Colonic mucosa (tissue), 4 donors: ENCODE data around the gene MID2. TPM values are rescaled to one million over a fixed set of nuclear protein-coding genes. Genes with fewer than 3 reads are reported as not detected.
"Not testable (repeated sequence)": the region's sequence is repeated elsewhere in the genome, so short reads cannot be mapped to it uniquely, and the experiment has no call there.

Experiments used
- DNase-seq: peaks from one replicate; pipeline ENCODE4 v3.0.0-alpha.2; 2020
- H3K27ac ChIP-seq: fragments of 200-600 bp; one replicate; pipeline ENCODE4 v1.8.0; 2021
- H3K27me3 ChIP-seq: fragments of 200-600 bp; one replicate; pipeline ENCODE4 v1.8.0; 2021
- H3K36me3 ChIP-seq: fragments of 200-600 bp; one replicate; pipeline ENCODE4 v1.8.0; 2021
- H3K4me1 ChIP-seq: fragments of 200-600 bp; one replicate; pipeline ENCODE4 v1.8.0; 2021; ENCODE audit warnings: mild to moderate bottlenecking
- H3K4me3 ChIP-seq: fragments of 200-600 bp; one replicate; pipeline ENCODE4 v1.8.0; 2021
- H3K9ac ChIP-seq, 2 donors: one replicate each; pipeline ENCODE4 v1.7.0; 2013; ENCODE audit warnings: control low read depth in 2 of 2, low read depth in 2 of 2, low read length in 2 of 2
- H3K9me3 ChIP-seq: fragments of 200-600 bp; one replicate; pipeline ENCODE4 v1.8.0; 2021
- intact Hi-C: fragments of 100-400 bp; cut with DNase I; formaldehyde crosslinking; loops from one replicate; pipeline ENCODE4 v1.14.1; 2022
- total RNA-seq, 2 donors: library from RNA; stranded (reverse); fragmentation: NEBNext Ultra II Directional in 1 of 2; extraction: Animal tissue kit (Norgen Biotek cat#: 25700) in 1 of 2; gene quantifications; one replicate each; pipeline ENCODE4 v1.2.1, GENCODE V29; 2021
- TF ChIP-seq, protein P1 (sequence below): fragments of 200-600 bp; IDR thresholded peaks from one replicate; pipeline ENCODE4 v1.8.0; 2022; ENCODE audit warnings: antibody characterized with exemption, mild to moderate bottlenecking
- donor health status: healthy.
- donor health status: DM: no; HTN: no; CAD: no.
- donor health status: DM: no; HTN: no; CAD: no.

MID2 gene
- total RNA-seq, 2 donors from 2014 or later: 5.4 to 6.3 TPM

DNA sequence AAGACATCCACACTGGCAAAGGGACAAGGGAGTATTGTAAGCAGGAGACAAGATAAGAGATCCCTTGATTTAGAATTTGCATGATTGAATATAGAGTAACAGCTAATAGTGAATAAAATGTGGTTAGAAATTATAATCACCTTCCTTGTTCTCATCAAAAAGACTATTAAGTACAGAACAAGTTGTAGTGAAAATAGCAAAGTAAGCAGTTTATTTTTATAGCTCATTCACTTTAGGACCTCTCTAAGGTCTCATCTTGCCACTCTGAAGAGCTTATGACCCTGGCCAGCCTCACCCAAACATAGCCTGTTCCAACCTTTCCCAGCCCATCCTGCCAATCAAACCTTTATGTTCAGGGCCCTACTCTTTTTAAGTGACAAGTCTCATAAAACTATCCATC lies 30.6 kb downstream of the MID2 start:
- no peaks in the 10 kb centered on the region for H3K27me3 ChIP-seq
- no peaks in the 10 kb centered on the region for H3K9me3 ChIP-seq
- H3K27ac ChIP-seq: no peak overlapping the region
- H3K36me3 ChIP-seq: no peaks in the 10 kb centered on the region
- no peak overlapping the region for H3K4me3 ChIP-seq
- intact Hi-C loops: no loop called here
- H3K9ac ChIP-seq: no peak overlapping the region
- H3K4me1 ChIP-seq: no peaks in the 10 kb centered on the region
- no peak for DNase-seq
- TF ChIP-seq, protein P1, sequence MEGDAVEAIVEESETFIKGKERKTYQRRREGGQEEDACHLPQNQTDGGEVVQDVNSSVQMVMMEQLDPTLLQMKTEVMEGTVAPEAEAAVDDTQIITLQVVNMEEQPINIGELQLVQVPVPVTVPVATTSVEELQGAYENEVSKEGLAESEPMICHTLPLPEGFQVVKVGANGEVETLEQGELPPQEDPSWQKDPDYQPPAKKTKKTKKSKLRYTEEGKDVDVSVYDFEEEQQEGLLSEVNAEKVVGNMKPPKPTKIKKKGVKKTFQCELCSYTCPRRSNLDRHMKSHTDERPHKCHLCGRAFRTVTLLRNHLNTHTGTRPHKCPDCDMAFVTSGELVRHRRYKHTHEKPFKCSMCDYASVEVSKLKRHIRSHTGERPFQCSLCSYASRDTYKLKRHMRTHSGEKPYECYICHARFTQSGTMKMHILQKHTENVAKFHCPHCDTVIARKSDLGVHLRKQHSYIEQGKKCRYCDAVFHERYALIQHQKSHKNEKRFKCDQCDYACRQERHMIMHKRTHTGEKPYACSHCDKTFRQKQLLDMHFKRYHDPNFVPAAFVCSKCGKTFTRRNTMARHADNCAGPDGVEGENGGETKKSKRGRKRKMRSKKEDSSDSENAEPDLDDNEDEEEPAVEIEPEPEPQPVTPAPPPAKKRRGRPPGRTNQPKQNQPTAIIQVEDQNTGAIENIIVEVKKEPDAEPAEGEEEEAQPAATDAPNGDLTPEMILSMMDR: no peak

DNA sequence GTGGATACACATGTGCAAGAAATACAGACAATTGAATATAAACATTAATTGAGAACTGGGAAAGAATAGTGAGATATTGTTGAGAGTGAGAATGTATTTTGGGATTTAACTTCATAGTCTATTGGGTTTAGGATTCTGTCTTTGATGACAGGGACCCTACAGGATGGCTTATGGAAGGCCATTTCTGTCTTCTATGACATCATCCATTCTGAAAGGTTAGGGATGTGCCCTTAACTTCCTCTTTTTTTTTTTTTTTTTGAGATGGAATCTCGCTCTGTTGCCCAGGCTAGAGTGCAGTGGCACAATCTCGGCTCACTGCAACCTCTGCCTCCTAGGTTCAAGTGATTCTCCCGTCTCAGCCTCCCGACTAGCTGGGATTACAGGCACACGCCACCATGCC lies 31.4 kb downstream of the MID2 start:
- H3K36me3 ChIP-seq, intact Hi-C loops, H3K9ac ChIP-seq, H3K27me3 ChIP-seq, H3K4me3 ChIP-seq, H3K4me1 ChIP-seq, H3K27ac ChIP-seq, H3K9me3 ChIP-seq, DNase-seq: not testable (repeated sequence)

- Histone ChIP-seq H3K27ac (no peak overlapping the region), H3K9me3 (no peaks in the 10 kb centered on the region), H3K4me1 (no peaks in the 10 kb centered on the region), H3K36me3 (no peaks in the 10 kb centered on the region), H3K4me3 (no peak overlapping the region), H3K27me3 (no peaks in the 10 kb centered on the region), H3K9ac (no peak overlapping the region)
- DNase-seq: no peak
- TF ChIP-seq, protein P1: no peak
- intact Hi-C loops: no loop called here
Measured at GRCh38 chrX:107857837-107858236, 32.2 kb downstream of the MID2 start.

DNA sequence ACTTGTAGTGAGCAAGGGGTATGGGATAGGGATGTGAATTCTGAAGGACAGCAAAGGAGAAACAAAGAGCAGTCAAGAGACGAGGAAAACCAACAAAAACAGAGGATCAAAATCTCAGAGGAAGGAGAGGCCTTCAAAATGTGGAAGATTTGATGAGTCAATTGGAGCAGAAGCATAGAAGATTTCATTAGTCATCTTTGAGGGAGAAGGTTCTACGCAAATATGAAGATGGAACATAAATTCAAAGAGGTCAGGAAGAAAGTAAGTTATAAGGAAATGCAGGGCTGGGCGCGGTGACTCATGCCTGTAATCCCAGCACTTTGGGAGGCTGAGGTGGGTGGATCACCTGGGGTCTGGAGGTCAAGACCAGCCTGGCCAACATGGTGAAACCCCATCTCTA lies 35.4 kb downstream of the MID2 start:
- intact Hi-C loops: no loop called here
- Histone ChIP-seq H3K27me3 (no peaks in the 10 kb centered on the region), H3K4me3 (no peak overlapping the region), H3K9me3 (no peaks in the 10 kb centered on the region), H3K9ac (no peak overlapping the region), H3K27ac (no peak overlapping the region), H3K36me3 (no peaks in the 10 kb centered on the region), H3K4me1 (no peaks in the 10 kb centered on the region)
- TF ChIP-seq, protein P1: no peak
- no peak for DNase-seq

- H3K4me3 ChIP-seq: no peak overlapping the region
- TF ChIP-seq, protein P1: no peak
- no peak overlapping the region for H3K9ac ChIP-seq
- no peaks in the 10 kb centered on the region for H3K36me3 ChIP-seq
- no peaks in the 10 kb centered on the region for H3K4me1 ChIP-seq
- intact Hi-C loops: no loop called here
- DNase-seq: no peak
- H3K27me3 ChIP-seq: no peaks in the 10 kb centered on the region
- H3K27ac ChIP-seq: no peak overlapping the region
- H3K9me3 ChIP-seq: no peaks in the 10 kb centered on the region
Measured at GRCh38 chrX:107871136-107871535, 45.5 kb downstream of the MID2 start.

GRCh38 chrX:107878106-107878505 lies 52.4 kb downstream of the MID2 start:
- TF ChIP-seq, protein P1: no peak

More at GRCh38 chrX:107878106-107878505, 52.4 kb downstream of the MID2 start:
- H3K27me3 ChIP-seq: no peaks in the 10 kb centered on the region
- intact Hi-C loops: no loop called here
- no peaks in the 10 kb centered on the region for H3K36me3 ChIP-seq
- no peak for DNase-seq
- H3K4me1 ChIP-seq: no peaks in the 10 kb centered on the region
- no peak overlapping the region for H3K27ac ChIP-seq
- H3K4me3 ChIP-seq: no peak overlapping the region
- H3K9me3 ChIP-seq: no peaks in the 10 kb centered on the region
- no peak overlapping the region for H3K9ac ChIP-seq
